Neural progenitor cell (in vitro differentiated cells): Measurements from ENCODE around the gene SLC35E1.

ENCODE experiments used
- EZH2 ChIP-seq: fragments of 200-600 bp; sonication (generic); IDR thresholded peaks from 2 replicates; pipeline ENCODE4 v1.6.1; 2017; ENCODE audit warnings: antibody characterized with exemption, mild to moderate bottlenecking, moderate library complexity
- TF ChIP-seq, protein P1 (sequence below): fragments of 200-600 bp; sonication (generic); IDR thresholded peaks from 2 replicates; pipeline ENCODE4 v1.5.1; 2017; ENCODE audit warnings: antibody characterized with exemption, mild to moderate bottlenecking

DNA sequence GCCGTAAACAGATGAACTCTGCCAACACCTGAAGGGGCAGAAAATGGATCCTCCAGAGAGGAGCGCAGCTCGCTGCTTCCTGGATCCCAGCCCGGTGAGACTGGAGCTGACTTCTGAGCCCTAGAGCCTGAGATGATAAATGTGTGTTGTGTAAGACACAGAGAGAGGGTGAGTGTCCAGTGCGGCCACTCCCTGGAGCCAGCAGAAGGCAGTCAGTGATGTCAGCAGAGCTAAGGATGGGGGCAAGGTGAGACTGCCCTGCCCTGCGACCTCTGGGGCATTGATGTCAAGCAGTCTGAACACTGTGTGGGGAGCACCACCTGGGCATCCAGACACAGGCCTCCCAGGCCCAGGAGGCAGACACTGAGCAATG, 9.7 kb upstream of the SLC35E1 start:
- no peak for TF ChIP-seq EZH2
- TF ChIP-seq, protein P1, sequence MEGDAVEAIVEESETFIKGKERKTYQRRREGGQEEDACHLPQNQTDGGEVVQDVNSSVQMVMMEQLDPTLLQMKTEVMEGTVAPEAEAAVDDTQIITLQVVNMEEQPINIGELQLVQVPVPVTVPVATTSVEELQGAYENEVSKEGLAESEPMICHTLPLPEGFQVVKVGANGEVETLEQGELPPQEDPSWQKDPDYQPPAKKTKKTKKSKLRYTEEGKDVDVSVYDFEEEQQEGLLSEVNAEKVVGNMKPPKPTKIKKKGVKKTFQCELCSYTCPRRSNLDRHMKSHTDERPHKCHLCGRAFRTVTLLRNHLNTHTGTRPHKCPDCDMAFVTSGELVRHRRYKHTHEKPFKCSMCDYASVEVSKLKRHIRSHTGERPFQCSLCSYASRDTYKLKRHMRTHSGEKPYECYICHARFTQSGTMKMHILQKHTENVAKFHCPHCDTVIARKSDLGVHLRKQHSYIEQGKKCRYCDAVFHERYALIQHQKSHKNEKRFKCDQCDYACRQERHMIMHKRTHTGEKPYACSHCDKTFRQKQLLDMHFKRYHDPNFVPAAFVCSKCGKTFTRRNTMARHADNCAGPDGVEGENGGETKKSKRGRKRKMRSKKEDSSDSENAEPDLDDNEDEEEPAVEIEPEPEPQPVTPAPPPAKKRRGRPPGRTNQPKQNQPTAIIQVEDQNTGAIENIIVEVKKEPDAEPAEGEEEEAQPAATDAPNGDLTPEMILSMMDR = no peak
